Muscle layer of colon (tissue), 2 donors: Measurements from ENCODE around the gene CTSS.
A peak's percentile ranks its signal among the peaks of the same experiment; 100 is the strongest.
"Not testable (repeated sequence)": the region's sequence is repeated elsewhere in the genome, so short reads cannot be mapped to it uniquely, and the experiment has no call there.

Experiments
- H3K27ac ChIP-seq: one replicate; pipeline ENCODE4 v1.7.0; 2013; ENCODE audit warnings: low read depth, mild to moderate bottlenecking, low read length, moderate library complexity
- H3K27me3 ChIP-seq, 2 donors: one replicate each; pipeline ENCODE4 v1.7.0; 2013; ENCODE audit warnings: low read length in 2 of 2, mild to moderate bottlenecking in 2 of 2; ENCODE audit not compliant: insufficient read depth in 2 of 2, control insufficient read depth in 1 of 2
- H3K36me3 ChIP-seq: one replicate; pipeline ENCODE4 v1.7.0; 2013; ENCODE audit warnings: mild to moderate bottlenecking, low read length; ENCODE audit not compliant: insufficient read depth
- H3K4me1 ChIP-seq: one replicate; pipeline ENCODE4 v1.7.0; 2013; ENCODE audit warnings: mild to moderate bottlenecking, low read length; ENCODE audit not compliant: insufficient read depth
- H3K4me3 ChIP-seq, 2 donors: one replicate each; pipeline ENCODE4 v1.7.0; 2013; ENCODE audit warnings: low read length in 2 of 2, low read depth in 1 of 2, mild to moderate bottlenecking in 1 of 2, moderate library complexity in 1 of 2
- H3K9ac ChIP-seq: one replicate; pipeline ENCODE4 v1.7.0; 2013; ENCODE audit warnings: low read length
- H3K9me3 ChIP-seq: one replicate; pipeline ENCODE4 v1.7.0; 2013; ENCODE audit warnings: mild to moderate bottlenecking, low read length
- donor health status: abdominal sarcoma.
- donor health status: Adenocarcinoma of cecum.

Gene CTSS

DNA sequence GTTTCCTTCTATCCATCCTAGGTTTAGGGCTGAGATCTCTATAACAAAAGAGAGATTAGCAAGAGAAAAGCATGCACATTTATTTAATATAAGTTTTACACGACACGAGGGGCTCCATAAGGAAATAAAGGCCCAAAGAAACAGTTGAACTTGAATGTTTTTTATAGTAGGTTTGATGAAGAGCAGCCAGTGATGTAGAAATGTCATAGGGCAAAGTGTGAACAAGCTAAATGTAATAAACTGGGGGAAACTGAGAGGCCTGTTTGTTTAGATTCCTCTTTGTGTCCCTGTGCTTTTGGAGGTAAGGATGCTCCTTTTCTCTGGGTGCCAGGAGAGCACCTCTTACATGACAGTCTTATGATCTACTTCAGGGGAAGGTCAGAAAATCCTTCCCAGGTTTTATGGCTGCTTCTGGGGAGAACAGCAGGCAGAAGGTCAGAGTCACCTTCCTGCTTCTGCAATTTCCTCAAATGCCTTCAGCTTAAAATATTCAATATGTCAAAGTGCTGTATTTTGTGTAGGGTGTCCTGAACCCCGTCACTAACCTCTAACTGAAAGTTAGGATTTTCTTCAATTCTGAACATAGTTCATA is 35.4 kb downstream of the CTSS start:
- Histone ChIP-seq H3K4me1 (no peaks in the 10 kb centered on the region), H3K36me3 (no peaks in the 10 kb centered on the region), H3K9ac (no peak overlapping the region), H3K27ac (no peak overlapping the region), H3K4me3 (no peak overlapping the region), H3K9me3 (no peaks in the 10 kb centered on the region), H3K27me3 (no peaks in the 10 kb centered on the region)

- H3K9me3 ChIP-seq: no peaks in the 10 kb centered on the region
- H3K4me3 ChIP-seq: no peak overlapping the region
- H3K27ac ChIP-seq: no peak overlapping the region
- H3K36me3 ChIP-seq: no peaks in the 10 kb centered on the region
- no peak overlapping the region for H3K9ac ChIP-seq
- H3K4me1 ChIP-seq: no peaks in the 10 kb centered on the region
- no peaks in the 10 kb centered on the region for H3K27me3 ChIP-seq
Measured at GRCh38 chr1:150724336-150724735, 41.2 kb downstream of the CTSS start.

DNA sequence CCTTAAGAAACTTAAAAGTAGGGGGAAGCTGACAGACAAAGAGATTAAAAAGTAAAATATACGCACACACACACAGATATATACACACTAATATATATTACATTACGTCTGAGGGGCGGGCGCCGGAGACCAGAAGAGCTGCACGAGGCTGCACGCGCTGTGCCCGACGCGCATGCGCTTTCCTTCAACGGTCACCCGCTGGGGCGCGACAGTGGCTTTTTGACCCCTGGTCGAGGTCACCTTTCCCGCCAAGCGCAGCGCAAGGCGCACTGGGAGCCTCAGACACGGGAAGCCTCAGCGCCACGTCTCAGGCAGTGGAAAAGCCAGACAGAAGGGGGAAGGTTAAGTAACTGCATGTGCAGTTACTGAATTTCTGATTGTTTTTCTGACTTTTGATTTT is 44.9 kb downstream of the CTSS start, which contains the start of gene HORMAD1:
TSS of gene HORMAD1 (minus strand) at position 193 of the 400 bp plus-strand sequence. CDS start 1,390 bp downstream, outside the sequence.
- no peak within 1 kb of the TSS for H3K4me3 ChIP-seq
- H3K36me3 ChIP-seq: no peaks in the 10 kb centered on the region
- H3K4me1 ChIP-seq: no peaks in the 10 kb centered on the region
- H3K9me3 ChIP-seq: no peaks in the 10 kb centered on the region
- H3K27me3 ChIP-seq: no peaks in the 10 kb centered on the region
- H3K9ac ChIP-seq: no peak within 1 kb of the TSS
- no peak within 1 kb of the TSS for H3K27ac ChIP-seq

DNA sequence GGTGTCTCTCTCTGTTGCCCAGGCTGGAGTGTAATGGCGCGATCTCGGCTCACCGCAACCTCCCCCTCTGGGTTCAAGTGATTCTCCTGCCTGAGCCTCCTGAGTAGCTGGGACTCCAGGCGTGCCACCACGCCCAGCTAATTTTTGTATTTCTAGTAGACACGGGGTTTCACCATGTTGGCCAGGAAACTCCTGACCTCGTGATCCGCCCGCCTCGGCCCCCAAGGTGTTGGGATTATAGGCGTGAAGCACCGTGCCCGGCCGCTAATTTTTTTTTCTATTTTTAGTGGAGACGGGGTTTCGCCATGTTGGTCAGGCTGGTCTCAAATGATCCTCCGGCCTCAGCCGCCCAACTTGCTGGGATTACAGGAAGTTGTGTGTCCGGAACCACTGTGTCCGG is 45.5 kb downstream of the CTSS start:
- Histone ChIP-seq H3K27me3 (no peaks in the 10 kb centered on the region), H3K9ac (no peak overlapping the region), H3K9me3 (no peaks in the 10 kb centered on the region), H3K27ac (no peak overlapping the region), H3K4me3 (no peak overlapping the region), H3K4me1 (no peaks in the 10 kb centered on the region), H3K36me3 (no peaks in the 10 kb centered on the region)

- Histone ChIP-seq H3K9ac (no peak overlapping the region), H3K27ac (no peak overlapping the region), H3K27me3 (no peaks in the 10 kb centered on the region), H3K36me3 (no peaks in the 10 kb centered on the region), H3K4me3 (no peak overlapping the region), H3K4me1 (no peaks in the 10 kb centered on the region), H3K9me3 (no peaks in the 10 kb centered on the region)
Measured at GRCh38 chr1:150718225-150718891, 47.2 kb downstream of the CTSS start.

DNA sequence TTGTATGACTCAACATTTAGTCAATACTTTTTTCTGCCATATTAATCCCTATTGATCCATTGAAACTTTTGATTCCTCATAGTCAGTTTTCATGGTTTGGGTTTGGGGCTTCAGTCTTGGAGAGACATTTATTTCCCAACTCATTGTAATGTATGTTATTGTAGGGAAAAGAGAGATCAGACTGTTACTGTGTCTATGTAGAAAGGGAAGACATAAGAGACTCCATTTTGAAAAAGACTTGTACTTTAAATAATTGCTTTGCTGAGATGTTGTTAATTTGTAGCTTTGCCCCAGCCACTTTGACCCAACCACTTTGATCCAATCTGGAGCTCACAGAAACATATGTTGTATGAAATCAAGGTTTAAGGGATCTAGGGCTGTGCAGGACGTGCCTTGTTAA is 56.5 kb downstream of the CTSS start:
- not testable (repeated sequence) for H3K9ac ChIP-seq, H3K27me3 ChIP-seq, H3K4me3 ChIP-seq

DNA sequence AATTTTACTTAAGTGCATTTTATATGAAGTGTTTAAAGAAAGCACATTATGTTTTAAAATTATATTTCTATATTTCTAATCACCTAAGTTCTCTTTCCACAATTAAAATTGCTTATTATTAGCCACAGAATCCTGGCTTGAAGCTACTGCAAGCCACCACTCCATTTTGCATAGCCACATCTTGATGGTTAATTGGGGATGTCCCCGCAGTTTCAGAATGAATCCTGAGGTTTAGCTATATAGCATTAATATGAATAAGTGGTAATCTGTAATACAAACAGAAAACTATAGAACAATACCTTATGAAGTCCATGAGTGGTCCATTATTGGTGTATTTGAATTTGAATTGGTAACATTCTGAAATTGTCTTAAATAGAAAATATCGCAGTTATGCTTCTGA is 57.0 kb downstream of the CTSS start:
- H3K27me3 ChIP-seq: no peaks in the 10 kb centered on the region
- H3K4me1 ChIP-seq: no peaks in the 10 kb centered on the region
- H3K9me3 ChIP-seq: no peaks in the 10 kb centered on the region
- H3K36me3 ChIP-seq: no peaks in the 10 kb centered on the region
- no peak overlapping the region for H3K4me3 ChIP-seq
- H3K9ac ChIP-seq: no peak overlapping the region
- no peak overlapping the region for H3K27ac ChIP-seq

More for the DNA sequence above, 56.5 kb downstream of the CTSS start:
- not testable (repeated sequence) for H3K4me1 ChIP-seq, H3K27ac ChIP-seq, H3K9me3 ChIP-seq, H3K36me3 ChIP-seq

DNA sequence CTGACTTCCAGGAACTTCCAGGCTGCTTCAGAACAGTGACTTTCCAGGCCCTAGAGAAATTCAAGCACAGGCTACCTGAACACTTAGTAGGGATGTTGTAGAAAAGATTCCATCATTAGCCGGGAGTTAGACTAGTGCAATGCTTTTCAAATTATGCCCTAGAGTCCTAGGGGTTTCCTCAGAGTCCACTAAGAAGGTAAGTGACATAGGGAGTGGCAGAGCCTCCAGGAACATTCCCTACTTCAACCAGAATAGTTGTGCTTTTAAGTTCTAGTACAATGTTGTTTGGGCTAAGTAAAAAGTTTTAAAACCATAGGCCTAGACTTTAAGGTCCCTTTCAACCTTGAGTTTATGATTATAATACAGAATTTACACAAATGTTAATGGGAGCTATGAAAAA is 59.5 kb downstream of the CTSS start:
- no peak overlapping the region for H3K4me3 ChIP-seq
- H3K27me3 ChIP-seq: no peaks in the 10 kb centered on the region
- H3K36me3 ChIP-seq: no peaks in the 10 kb centered on the region
- no peak overlapping the region for H3K9ac ChIP-seq
- H3K9me3 ChIP-seq: no peaks in the 10 kb centered on the region
- H3K27ac ChIP-seq: no peak overlapping the region
- no peaks in the 10 kb centered on the region for H3K4me1 ChIP-seq

DNA sequence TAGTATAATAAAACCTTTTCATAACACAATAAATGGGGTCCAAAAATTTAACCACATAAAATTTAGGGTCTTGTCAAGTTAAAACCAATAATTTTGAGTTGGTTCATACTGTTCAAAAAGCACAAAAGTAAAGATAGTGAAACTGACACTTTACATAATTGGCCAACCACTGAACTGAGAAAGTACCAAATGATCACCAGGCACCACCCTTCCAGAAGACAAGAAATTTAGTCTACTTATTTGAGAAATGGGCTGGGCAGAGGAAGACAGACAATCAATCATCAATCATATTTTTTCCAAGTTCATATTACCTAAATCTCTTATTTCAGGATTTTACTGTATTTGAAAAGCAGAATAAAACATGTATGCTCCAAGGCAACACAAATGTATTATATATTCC is 62.2 kb downstream of the CTSS start:
- Histone ChIP-seq H3K27me3 (no peaks in the 10 kb centered on the region), H3K4me3 (no peak overlapping the region), H3K9me3 (no peaks in the 10 kb centered on the region), H3K9ac (no peak overlapping the region), H3K36me3 (no peaks in the 10 kb centered on the region), H3K4me1 (no peaks in the 10 kb centered on the region), H3K27ac (no peak overlapping the region)

DNA sequence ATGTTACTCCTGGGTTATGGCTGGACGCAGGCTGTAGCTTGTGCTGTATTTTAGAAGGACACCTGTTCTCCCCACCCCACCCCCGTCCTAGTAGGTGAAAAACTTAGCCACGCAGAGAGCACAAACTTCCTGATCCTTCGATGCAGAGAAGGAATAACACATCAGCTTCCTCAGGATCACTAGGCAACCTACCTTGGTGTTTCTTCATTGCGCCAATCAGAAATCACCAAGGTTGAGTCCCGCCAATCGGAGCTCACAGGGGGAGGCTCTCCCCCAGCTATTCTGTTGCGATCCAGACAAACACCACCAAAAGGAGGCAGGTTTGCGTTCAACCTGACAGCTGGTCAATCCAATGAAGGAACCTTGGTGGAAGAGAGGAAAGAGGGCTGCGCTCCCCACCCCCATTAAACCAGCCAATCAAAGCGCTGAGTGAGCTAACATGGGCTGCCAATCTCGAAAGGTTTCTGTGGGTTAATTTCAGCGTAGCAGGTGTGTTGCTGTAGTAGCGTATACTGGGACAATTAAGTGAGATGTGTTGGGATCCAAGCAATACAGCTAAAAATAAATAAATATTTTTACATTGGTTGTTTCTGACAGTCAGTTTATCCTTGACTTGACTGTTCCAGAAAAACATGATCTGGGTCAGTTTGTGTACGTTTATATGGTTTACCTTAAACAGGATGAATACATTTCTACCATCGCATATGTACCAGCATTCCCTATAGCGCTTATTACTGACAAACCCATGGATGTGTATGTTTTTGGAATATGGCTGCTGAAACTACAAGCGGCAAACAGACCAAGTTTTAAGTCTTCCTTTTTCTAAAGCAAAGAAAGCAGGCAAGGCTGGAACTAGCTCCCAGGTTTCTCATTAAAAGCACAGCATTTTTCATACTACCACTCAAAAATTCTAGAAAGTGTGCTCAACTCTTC is 68.3 kb downstream of the CTSS start, which contains the start of gene GOLPH3L:
TSS of gene GOLPH3L (minus strand) at position 160 of the 933 bp plus-strand sequence. CDS start 2,316 bp downstream, outside the sequence.
- H3K9me3 ChIP-seq: no peaks in the 10 kb centered on the region
- H3K4me1 ChIP-seq: peaks cover 10% of the 10 kb centered on the region
- peak within 1 kb of the TSS; percentile 52 to 69 for H3K4me3 ChIP-seq
- no peaks in the 10 kb centered on the region for H3K27me3 ChIP-seq
- peak within 1 kb of the TSS; percentile 56 for H3K9ac ChIP-seq
- H3K27ac ChIP-seq: peak within 1 kb of the TSS; percentile 66
- peaks cover 8% of the 10 kb centered on the region for H3K36me3 ChIP-seq

DNA sequence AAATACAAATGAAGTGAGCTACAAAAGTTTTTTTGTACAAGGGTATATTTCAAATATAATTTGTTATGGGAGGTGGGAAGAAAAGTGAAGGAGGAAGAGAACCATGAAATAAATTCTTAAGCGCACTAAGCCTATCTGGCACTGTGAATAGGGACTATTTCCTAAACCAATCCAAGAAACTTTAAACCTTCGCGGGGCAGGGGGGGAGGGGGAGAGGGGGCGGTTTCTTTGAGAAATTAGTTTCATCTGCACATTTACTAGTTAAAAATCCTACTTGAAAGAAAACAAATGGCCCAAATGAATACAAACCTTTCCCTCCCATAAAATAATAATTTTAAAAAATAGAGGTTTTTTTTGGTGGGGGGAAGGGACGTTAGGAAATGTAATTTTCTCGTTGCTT is 69.0 kb downstream of the CTSS start:
- Histone ChIP-seq H3K9ac (peak overlapping the region; percentile 56), H3K4me1 (peaks cover 10% of the 10 kb centered on the region)

More for the DNA sequence above, 69.0 kb downstream of the CTSS start:
- peaks cover 8% of the 10 kb centered on the region for H3K36me3 ChIP-seq
- H3K4me3 ChIP-seq: peak overlapping the region; percentile 52 to 69
- H3K27ac ChIP-seq: peak overlapping the region; percentile 57
- no peaks in the 10 kb centered on the region for H3K9me3 ChIP-seq
- no peaks in the 10 kb centered on the region for H3K27me3 ChIP-seq
